22Rv1 (cell line): ENCODE measurements around the gene SPCS1.

Experiments
- CTCF ChIP-seq: fragments of 450-650 bp; IDR thresholded peaks from 2 replicates; pipeline ENCODE4 v1.5.1; 2017; ENCODE audit warnings: mild to moderate bottlenecking
- ZFX ChIP-seq: fragments of 450-650 bp; IDR thresholded peaks from 2 replicates; pipeline ENCODE4 v1.6.1; 2017; ENCODE audit warnings: antibody characterized with exemption, borderline replicate concordance

- no peak for TF ChIP-seq CTCF
- no peak for TF ChIP-seq ZFX
These were observed 9.9 kb upstream of the SPCS1 start for GRCh38 chr3:52695798-52696671.
